HEK293 (cell line): ENCODE data around the gene SLC9A9.

Experiments
- CTCF ChIA-PET: fragments of 350-600 bp; formaldehyde crosslinking; extraction: SDS; loops from one replicate; lab custom pipeline; 2021; ENCODE audit warnings: antibody characterized with exemption; lab: Yijun Ruan, JAX
- POLR2A ChIA-PET: fragments of 300-600 bp; formaldehyde crosslinking; extraction: SDS; loops from one replicate; lab custom pipeline; 2020; ENCODE audit warnings: antibody characterized with exemption, inconsistent platforms; lab: Yijun Ruan, JAX
- H3K27ac ChIP-seq: fragments of 200-500 bp; sonication (Bioruptor generic); 2 replicates; pipeline ENCODE4 v1.5.1; 2014; ENCODE audit warnings: low read depth, low read length, control low read depth, inconsistent platforms; ENCODE audit errors: extremely low read depth
- H3K36me3 ChIP-seq, 2 experiments: fragments of 200-500 bp in 1 of 2; sonication (Bioruptor generic) in 1 of 2; 1 replicate in 1 of 2; 2 replicates in 1 of 2; pipeline ENCODE4 v1.5.1; 2014 to 2017; ENCODE audit warnings: inconsistent platforms in 2 of 2, low read length in 2 of 2; ENCODE audit not compliant: control insufficient read depth in 2 of 2, insufficient read depth in 1 of 2
- H3K4me1 ChIP-seq: fragments of 200-500 bp; sonication (Bioruptor generic); 2 replicates; pipeline ENCODE4 v1.5.1; 2014; ENCODE audit warnings: mild to moderate bottlenecking, low read length, inconsistent platforms; ENCODE audit not compliant: control insufficient read depth, insufficient read depth
- H3K4me3 ChIP-seq: 2 replicates; pipeline ENCODE4 v1.5.1; 2011; ENCODE audit warnings: low read depth, mild to moderate bottlenecking, control low read depth, low read length, moderate library complexity
- H3K9me3 ChIP-seq: fragments of 200-500 bp; sonication (Bioruptor generic); 2 replicates; pipeline ENCODE4 v1.5.1; 2014; ENCODE audit warnings: low read depth, low read length, inconsistent platforms; ENCODE audit not compliant: control insufficient read depth, insufficient read depth
- BCL11A ChIP-seq: fragments of 450-650 bp; formaldehyde crosslinking; IDR thresholded peaks from 2 replicates; pipeline ENCODE4 v1.5.1; 2016; ENCODE audit warnings: low read depth, missing biosample characterization, missing genetic modification characterization
- HOXA7 ChIP-seq: sonication (generic); formaldehyde crosslinking; IDR thresholded peaks from 2 replicates; pipeline ENCODE4 v1.8.1; 2022; ENCODE audit warnings: missing genetic modification reagents, borderline replicate concordance
- INSM2 ChIP-seq: fragments of 450-650 bp; formaldehyde crosslinking; IDR thresholded peaks from 2 replicates; pipeline ENCODE4 v1.5.1; 2016; ENCODE audit warnings: missing biosample characterization, missing genetic modification characterization
- SALL2 ChIP-seq: fragments of 450-650 bp; formaldehyde crosslinking; IDR thresholded peaks from 2 replicates; pipeline ENCODE4 v1.5.0; 2017; ENCODE audit warnings: missing biosample characterization, mild to moderate bottlenecking, missing genetic modification characterization, borderline replicate concordance
- SP2 ChIP-seq: fragments of 450-650 bp; formaldehyde crosslinking; IDR thresholded peaks from 2 replicates; pipeline ENCODE4 v1.5.1; 2016; ENCODE audit warnings: missing biosample characterization, missing genetic modification characterization
- ZBTB44 ChIP-seq: fragments of 450-650 bp; IDR thresholded peaks from 2 replicates; pipeline ENCODE4 v1.5.1; 2018; ENCODE audit warnings: missing biosample characterization, mild to moderate bottlenecking, missing genetic modification characterization
- ZFHX2 ChIP-seq: fragments of 450-650 bp; formaldehyde crosslinking; conservative IDR thresholded peaks from 2 replicates; pipeline ENCODE4 v1.5.1; 2016; ENCODE audit warnings: missing biosample characterization, missing genetic modification characterization
- ZFP3 ChIP-seq: fragments of 450-650 bp; formaldehyde crosslinking; IDR thresholded peaks from 2 replicates; pipeline ENCODE4 v1.5.1; 2016; ENCODE audit warnings: low read depth, missing biosample characterization, missing genetic modification characterization
- ZNF121 ChIP-seq: fragments of 450-650 bp; formaldehyde crosslinking; IDR thresholded peaks from 2 replicates; pipeline ENCODE4 v1.5.1; 2016; ENCODE audit warnings: missing biosample characterization, missing genetic modification characterization
- ZNF18 ChIP-seq: fragments of 450-650 bp; formaldehyde crosslinking; IDR thresholded peaks from 2 replicates; pipeline ENCODE4 v1.5.1; 2016; ENCODE audit warnings: missing biosample characterization, missing genetic modification characterization
- ZNF214 ChIP-seq: fragments of 450-650 bp; formaldehyde crosslinking; IDR thresholded peaks from 2 replicates; pipeline ENCODE4 v1.5.1; 2017; ENCODE audit warnings: missing biosample characterization, mild to moderate bottlenecking, missing genetic modification characterization, borderline replicate concordance
- ZNF239 ChIP-seq: fragments of 450-650 bp; formaldehyde crosslinking; IDR thresholded peaks from 2 replicates; pipeline ENCODE4 v1.5.1; 2016; ENCODE audit warnings: missing biosample characterization, missing genetic modification characterization
- ZNF292 ChIP-seq: fragments of 450-650 bp; formaldehyde crosslinking; IDR thresholded peaks from 2 replicates; pipeline ENCODE4 v1.5.1; 2016; ENCODE audit warnings: low read depth, missing biosample characterization, missing genetic modification characterization, borderline replicate concordance
- ZNF302 ChIP-seq: fragments of 450-650 bp; formaldehyde crosslinking; IDR thresholded peaks from 2 replicates; pipeline ENCODE4 v1.5.1; 2016; ENCODE audit warnings: missing biosample characterization, missing genetic modification characterization, low read depth
- ZNF362 ChIP-seq: fragments of 450-650 bp; formaldehyde crosslinking; IDR thresholded peaks from 2 replicates; pipeline ENCODE4 v1.5.1; 2016; ENCODE audit warnings: missing biosample characterization, missing genetic modification characterization
- ZNF366 ChIP-seq: fragments of 450-650 bp; formaldehyde crosslinking; conservative IDR thresholded peaks from 2 replicates; pipeline ENCODE4 v1.5.1; 2016; ENCODE audit warnings: missing biosample characterization, missing genetic modification characterization
- ZNF48 ChIP-seq: fragments of 450-650 bp; formaldehyde crosslinking; IDR thresholded peaks from 2 replicates; pipeline ENCODE4 v1.5.1; 2016; ENCODE audit warnings: missing biosample characterization, missing genetic modification characterization
- ZNF596 ChIP-seq: fragments of 450-650 bp; IDR thresholded peaks from 2 replicates; pipeline ENCODE4 v1.5.0; 2018; ENCODE audit warnings: missing biosample characterization, mild to moderate bottlenecking, missing genetic modification characterization, moderate library complexity
- ZNF610 ChIP-seq: fragments of 450-650 bp; formaldehyde crosslinking; IDR thresholded peaks from 2 replicates; pipeline ENCODE4 v1.5.1; 2016; ENCODE audit warnings: missing biosample characterization, missing genetic modification characterization, borderline replicate concordance
- ZNF645 ChIP-seq: fragments of 450-650 bp; formaldehyde crosslinking; IDR thresholded peaks from 2 replicates; pipeline ENCODE4; 2016; ENCODE audit warnings: missing biosample characterization, missing genetic modification characterization
- ZNF692 ChIP-seq: fragments of 450-650 bp; formaldehyde crosslinking; IDR thresholded peaks from 2 replicates; pipeline ENCODE4 v1.5.1; 2016; ENCODE audit warnings: missing biosample characterization, missing genetic modification characterization
- ZNF792 ChIP-seq: fragments of 450-650 bp; formaldehyde crosslinking; IDR thresholded peaks from 2 replicates; pipeline ENCODE4 v1.5.1; 2016; ENCODE audit warnings: missing biosample characterization, missing genetic modification characterization

SLC9A9 gene

GRCh38 chr3:143315766-143316165 lies 532.5 kb downstream of the SLC9A9 start:
- H3K9me3 ChIP-seq = no peaks in the 10 kb centered on the region
- ChIA-PET CTCF (no interaction called here), POLR2A (no interaction called here)
- no peak overlapping the region for H3K27ac ChIP-seq
- TF ChIP-seq ZNF596 (tag by site-specific recombination) (no peak), ZNF610 (tag by site-specific recombination) (no peak), ZNF121 (tag by site-specific recombination) (no peak), ZNF366 (no peak), ZNF302 (tag by site-specific recombination) (no peak), ZBTB44 (no peak), ZNF18 (tag by site-specific recombination) (no peak), ZNF792 (tag by site-specific recombination) (no peak)
- no peak overlapping the region for H3K4me3 ChIP-seq
- no peaks in the 10 kb centered on the region for H3K4me1 ChIP-seq
- H3K36me3 ChIP-seq = no peaks in the 10 kb centered on the region

- Histone ChIP-seq H3K4me3 (no peak overlapping the region), H3K9me3 (no peaks in the 10 kb centered on the region), H3K4me1 (no peaks in the 10 kb centered on the region), H3K36me3 (no peaks in the 10 kb centered on the region), H3K27ac (no peak overlapping the region)
- TF ChIP-seq ZNF596 (tag by site-specific recombination) (no peak), ZNF302 (tag by site-specific recombination) (no peak), ZNF292 (no peak), ZNF362 (tag by site-specific recombination) (no peak), ZNF645 (no peak), ZNF239 (tag by site-specific recombination) (no peak), SP2 (tag by site-specific recombination) (no peak), BCL11A (tag by site-specific recombination) (no peak), ZFHX2 (no peak), ZNF692 (tag by site-specific recombination) (no peak), ZFP3 (tag by site-specific recombination) (no peak), HOXA7 (CRISPR knock-in tag) (no peak), ZNF48 (no peak), SALL2 (no peak), ZNF214 (tag by site-specific recombination) (no peak), INSM2 (tag by site-specific recombination) (no peak)
- ChIA-PET CTCF (no interaction called here), POLR2A (no interaction called here)
These were observed 533.8 kb downstream of the SLC9A9 start for GRCh38 chr3:143314251-143315093.
